ENCODE measurements around the gene VPS37B.

The VPS37B gene

GRCh38 chr12:122842505-122843405 lies 53.2 kb downstream of the VPS37B start:
- in situ Hi-C loops (cut with MboI; ENCODE audit: low sequenced_read_pairs), result no loop called here

GRCh38 chr12:122841544-122842321 lies 54.2 kb downstream of the VPS37B start:
- in situ Hi-C loops (cut with MboI; ENCODE audit: low sequenced_read_pairs), result no loop called here

- in situ Hi-C loops (cut with MboI; ENCODE audit: low sequenced_read_pairs), result no loop called here
Observed at GRCh38 chr12:122840580-122841513, 55.1 kb downstream of the VPS37B start.

GRCh38 chr12:122839907-122840554 lies 55.9 kb downstream of the VPS37B start:
- in situ Hi-C loops (cut with MboI; ENCODE audit: low sequenced_read_pairs), result no loop called here

GRCh38 chr12:122838841-122839240 lies 57.1 kb downstream of the VPS37B start:
- in situ Hi-C loops (cut with MboI; ENCODE audit: low sequenced_read_pairs), result no loop called here

- in situ Hi-C loops (cut with MboI; ENCODE audit: low sequenced_read_pairs), result no loop called here
Observed at GRCh38 chr12:122837306-122838265, 58.3 kb downstream of the VPS37B start.

GRCh38 chr12:122836027-122836921 lies 59.6 kb downstream of the VPS37B start:
- in situ Hi-C loops (cut with MboI; ENCODE audit: low sequenced_read_pairs), result no loop called here

GRCh38 chr12:122835750-122836026 lies 60.2 kb downstream of the VPS37B start:
- in situ Hi-C loops (cut with MboI; ENCODE audit: low sequenced_read_pairs), result no loop called here

- in situ Hi-C loops (cut with MboI; ENCODE audit: low sequenced_read_pairs), result no loop called here
Observed at GRCh38 chr12:122834921-122835749, 60.8 kb downstream of the VPS37B start, which contains the start of gene HIP1R. Gene HIP1R, plus strand, starts transcription at chr12:122835457. Its CDS starts 94 bp downstream, at chr12:122835551.

GRCh38 chr12:122834104-122834920 lies 61.6 kb downstream of the VPS37B start:
- in situ Hi-C loops (cut with MboI; ENCODE audit: low sequenced_read_pairs), result no loop called here

- in situ Hi-C loops (cut with MboI; ENCODE audit: low sequenced_read_pairs), result no loop called here
Observed at GRCh38 chr12:122830517-122831214, 65.3 kb downstream of the VPS37B start.

- in situ Hi-C loops (cut with MboI; ENCODE audit: low sequenced_read_pairs), result no loop called here
Observed at GRCh38 chr12:122827258-122827657, 68.7 kb downstream of the VPS37B start.

GRCh38 chr12:122825773-122826724 lies 69.9 kb downstream of the VPS37B start:
- in situ Hi-C loops (cut with MboI; ENCODE audit: low sequenced_read_pairs), result no loop called here

GRCh38 chr12:122823429-122823828 lies 72.5 kb downstream of the VPS37B start:
- in situ Hi-C loops (cut with MboI; ENCODE audit: low sequenced_read_pairs), result no loop called here

- in situ Hi-C loops (cut with MboI; ENCODE audit: low sequenced_read_pairs), result no loop called here
Observed at GRCh38 chr12:122820838-122821271, 75.1 kb downstream of the VPS37B start.
